IPS-NIHi11 (cell line): ENCODE data around the gene INHBA.

Experiments used
- DNase-seq: peaks from one replicate; pipeline ENCODE4 v3.0.0; 2012; ENCODE audit warnings: mixed read lengths, low spot score

Gene INHBA

DNA sequence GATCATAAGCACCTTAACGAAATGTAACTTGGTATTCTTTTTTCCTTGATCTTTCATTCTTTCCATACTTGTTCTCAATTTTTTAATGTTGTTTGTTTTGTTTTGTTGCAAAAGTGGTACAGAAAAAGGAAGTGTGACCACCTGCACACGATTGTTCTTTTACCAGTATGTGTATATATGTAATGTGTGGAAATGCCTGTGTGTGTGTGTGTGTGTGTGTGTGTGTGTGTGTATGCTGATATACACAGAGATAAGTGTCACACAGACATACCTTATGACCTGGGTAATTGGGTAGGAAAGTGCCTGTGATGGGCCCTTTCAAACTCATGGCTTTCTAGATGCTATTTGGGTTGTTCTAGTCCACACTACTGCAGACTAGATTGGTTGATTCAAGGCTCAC lies 14.0 kb downstream of the INHBA start:
- no peak for DNase-seq

DNA sequence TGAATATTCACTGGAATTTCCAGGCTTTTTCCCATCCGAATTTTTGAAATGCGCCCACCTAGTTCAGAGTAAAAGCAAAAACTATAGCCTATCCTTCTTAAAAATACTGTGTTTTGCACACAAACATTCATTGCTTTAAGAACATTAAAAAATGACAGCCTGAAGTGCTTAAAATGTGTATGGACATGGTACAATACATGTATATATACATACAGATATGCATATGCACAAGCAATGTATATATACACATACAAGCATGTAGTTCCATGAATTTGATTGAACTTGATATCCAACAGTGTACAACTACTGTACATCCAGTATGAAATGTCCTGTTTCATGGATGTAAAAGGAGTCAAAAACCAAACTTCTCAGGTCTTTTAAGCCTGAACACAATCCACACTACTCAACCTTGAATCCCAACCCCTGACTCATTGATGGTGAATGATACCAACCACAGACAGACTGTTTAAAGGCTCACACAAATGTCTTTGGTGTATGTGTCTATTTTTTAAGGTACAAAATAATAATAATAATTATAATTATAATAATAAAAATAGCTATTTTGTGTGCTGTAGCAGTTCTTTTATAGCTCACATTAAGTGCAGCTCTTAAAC lies 14.8 kb downstream of the INHBA start:
- no peak for DNase-seq

GRCh38 chr7:41685684-41686083 lies 17.2 kb downstream of the INHBA start:
- no peak for DNase-seq

GRCh38 chr7:41682422-41682821 lies 20.5 kb downstream of the INHBA start:
- no peak for DNase-seq

DNA sequence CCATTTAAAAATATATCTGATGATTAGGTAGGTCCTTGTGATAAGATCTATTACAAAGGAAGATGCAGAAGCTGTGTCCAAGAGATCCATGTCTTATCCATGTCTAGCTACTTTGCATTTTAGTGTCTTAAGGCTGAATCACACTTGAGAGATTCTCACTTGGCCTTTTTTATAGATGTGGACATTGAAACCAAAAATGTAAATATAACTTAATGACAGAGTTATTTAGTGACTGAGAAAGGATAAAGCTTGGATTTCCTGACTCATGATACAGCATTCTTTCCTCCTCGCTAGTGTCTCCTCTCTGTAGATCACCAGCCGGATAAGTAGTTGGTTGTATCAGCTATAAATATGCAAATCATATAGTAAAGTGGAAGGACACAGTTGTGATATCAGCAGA lies 23.3 kb downstream of the INHBA start:
- DNase-seq = no peak

DNA sequence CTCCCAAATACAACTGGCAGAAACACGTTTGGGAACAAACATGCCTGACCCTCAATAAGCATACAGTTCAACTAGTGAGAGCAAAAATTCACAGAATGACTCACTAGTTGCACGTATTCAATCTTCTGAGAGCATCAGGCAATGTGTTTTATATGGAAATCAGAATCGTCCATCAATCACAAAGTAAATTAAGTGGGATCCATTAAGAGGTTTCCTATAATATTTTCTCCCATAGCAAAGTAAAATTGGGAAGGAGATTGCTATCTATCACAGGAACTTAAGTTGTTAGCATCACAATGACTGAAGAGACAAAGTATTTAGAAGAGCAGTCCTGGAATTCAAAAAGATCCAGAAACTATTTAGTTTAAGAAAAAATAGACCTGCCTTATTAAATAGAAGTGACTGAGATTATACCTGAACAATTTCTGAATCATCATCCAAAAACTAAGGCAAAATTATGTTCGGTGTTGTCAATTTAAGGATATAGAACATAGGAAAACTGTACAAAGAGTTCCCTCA lies 28.3 kb downstream of the INHBA start:
- no peak for DNase-seq

- DNase-seq = no peak
These were observed 41.3 kb downstream of the INHBA start for GRCh38 chr7:41661596-41661995.

DNA sequence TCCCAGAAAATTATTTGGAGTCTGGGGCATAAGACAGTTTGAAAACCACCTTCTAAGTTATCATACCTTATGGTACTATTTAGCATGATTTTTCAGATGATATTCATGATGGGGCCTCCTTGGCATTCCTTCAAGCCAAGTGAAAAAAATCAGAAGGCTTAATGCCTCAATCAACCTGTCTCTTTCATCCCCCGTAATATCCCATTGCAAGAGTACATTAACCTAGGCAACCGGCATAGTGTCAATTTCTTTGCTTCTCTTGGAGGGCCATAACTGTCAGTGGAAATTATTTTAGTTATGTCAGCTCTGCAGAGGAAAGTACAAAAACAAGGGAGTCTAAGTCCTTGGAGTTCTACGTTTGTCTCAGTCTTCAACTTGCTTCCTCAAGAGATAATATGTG lies 43.4 kb downstream of the INHBA start:
- DNase-seq = no peak

DNA sequence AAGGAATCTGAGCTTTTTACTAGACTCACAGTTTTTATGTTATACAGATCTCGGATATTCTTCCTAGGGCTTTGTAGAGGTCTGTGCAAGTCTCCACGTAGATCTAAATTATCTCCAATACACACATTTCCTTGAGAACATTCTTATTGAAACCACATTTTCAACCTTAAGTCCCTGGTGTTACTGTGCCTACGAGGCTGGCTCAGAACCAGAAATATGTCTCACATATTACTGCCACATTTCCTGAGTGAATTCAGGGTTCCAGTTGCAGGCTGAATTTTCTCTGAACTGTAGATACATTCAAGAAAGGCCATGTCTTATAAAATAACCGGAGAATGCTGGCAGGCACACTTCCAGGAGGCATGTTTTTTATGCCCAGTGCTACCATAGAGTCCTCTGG lies 46.5 kb downstream of the INHBA start:
- DNase-seq = no peak

GRCh38 chr7:41655426-41655825 lies 47.5 kb downstream of the INHBA start:
- no peak for DNase-seq

- DNase-seq = no peak
These were observed 50.6 kb downstream of the INHBA start for GRCh38 chr7:41652267-41652666.

DNA sequence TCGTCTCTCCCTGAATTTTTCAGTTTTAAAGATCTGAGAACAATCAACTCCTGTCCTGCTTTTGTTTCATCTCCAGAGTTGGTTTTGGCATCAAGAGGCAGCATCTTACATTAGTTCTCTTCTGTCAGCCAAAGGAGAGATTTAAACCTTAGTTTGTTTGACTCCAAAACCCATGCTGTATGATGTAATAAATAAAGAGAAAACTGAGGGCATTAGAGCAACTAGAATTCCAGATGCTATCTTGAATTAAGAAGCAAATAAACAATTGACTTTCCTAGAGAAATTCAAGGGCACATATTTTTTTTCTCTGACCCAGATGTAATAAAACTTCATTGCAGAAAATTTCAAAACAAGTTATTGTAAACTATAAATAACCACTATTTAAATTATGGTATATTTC lies 54.4 kb downstream of the INHBA start:
- DNase-seq = no peak

DNA sequence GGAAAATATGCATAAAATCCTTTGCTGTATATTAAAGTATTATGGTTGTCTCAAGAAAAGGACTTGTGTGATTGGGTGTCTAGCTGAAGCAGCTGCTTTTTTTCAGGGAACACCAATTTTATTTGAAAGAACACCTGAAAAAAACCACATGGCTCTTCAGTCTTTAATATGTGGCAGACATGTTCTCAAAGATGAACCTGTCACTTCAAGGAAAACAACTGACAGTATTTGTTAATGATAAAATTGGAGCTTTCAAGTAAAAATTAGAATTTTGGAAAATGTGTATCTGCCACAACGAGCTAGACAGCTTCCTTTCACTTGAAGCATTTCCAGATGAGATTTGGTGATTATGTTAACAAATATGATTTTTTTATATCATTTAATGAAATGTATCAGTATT lies 59.3 kb downstream of the INHBA start:
- DNase-seq = no peak

DNA sequence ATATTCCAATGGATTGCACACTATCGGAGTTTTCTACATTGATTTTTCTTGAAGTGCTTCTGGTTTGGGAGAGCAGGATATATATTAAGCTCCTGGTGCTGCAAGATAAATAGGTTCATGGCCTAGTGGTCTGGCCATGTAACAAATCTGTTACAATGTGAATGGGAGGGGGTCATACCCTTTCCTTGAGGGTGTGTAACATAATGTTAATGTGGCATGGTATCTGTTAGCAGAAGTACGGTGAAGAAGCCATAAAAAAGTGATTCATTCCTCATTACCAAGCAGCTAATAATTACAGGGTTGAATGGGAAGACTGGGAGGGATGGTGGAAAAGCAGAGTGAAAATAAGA lies 61.2 kb downstream of the INHBA start:
- no peak for DNase-seq

DNA sequence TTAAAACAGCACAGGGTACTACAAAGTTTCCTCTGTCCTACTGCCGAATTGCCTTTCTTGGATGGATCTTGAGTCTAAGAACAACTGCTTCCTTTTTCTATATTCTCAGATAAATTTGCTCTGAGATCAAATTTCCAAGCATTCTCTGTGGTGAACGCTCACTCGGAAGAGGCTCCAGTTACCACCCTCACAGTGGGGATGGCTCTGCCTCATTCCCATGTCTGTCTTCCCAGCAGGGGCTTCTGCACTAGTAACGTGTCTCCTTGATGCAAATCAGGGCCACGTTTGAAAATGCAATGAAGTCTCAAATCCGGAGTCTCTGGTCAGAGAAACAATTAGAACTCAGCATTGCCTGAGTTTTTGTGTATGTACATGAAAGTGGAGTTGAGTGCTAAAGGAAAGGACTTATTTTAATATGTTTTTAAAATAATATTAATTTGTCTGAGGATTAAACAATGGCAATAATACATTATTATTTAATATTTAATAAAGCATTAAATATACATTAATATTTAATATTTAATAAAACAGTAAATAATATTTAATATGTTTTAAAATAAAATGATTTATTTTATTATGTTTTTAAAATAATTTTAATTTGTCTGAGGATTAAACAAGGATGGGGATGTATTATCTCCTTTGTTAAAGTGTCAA lies 61.8 kb downstream of the INHBA start:
- no peak for DNase-seq

DNA sequence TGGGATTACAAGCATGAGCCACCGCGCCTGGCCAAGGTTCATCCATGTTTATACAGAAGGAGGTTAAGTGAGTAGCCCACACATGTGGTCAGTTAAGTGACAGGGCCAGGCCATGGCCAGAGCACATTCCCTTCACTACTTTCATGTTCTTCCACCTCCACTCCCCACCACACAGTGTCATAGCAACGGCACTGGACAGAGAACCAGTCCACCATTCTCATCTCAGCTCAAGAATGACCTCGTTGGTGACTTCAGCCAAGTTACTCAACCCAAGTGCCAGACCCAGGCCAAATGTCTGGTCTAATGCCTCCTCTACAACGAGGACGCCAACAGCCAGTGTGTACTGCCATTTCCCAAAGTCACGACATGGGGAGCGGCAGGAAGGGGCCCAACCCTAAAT lies 62.4 kb downstream of the INHBA start:
- DNase-seq = no peak

DNA sequence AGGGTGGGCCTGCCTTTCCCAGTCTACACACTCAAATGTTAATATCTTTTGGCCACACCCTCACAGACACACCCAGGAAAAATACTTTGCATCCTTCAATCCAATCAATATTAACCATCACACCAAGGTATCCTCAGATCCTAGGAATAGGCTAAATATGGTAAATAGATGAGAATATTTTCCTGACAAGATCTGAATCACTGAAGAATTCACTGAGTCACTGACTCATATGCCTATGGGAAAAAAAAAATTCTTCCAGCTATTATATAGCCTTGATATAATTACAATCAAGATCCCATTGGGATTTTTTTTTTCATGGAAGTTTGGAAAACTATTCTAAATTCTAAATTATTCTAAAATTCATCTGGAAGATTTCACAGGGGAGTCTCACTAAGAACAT lies 65.8 kb downstream of the INHBA start:
- no peak for DNase-seq
